ENCODE results near the gene AMMECR1. TPM values are rescaled to one million over a fixed set of nuclear protein-coding genes. Genes with fewer than 3 reads are reported as not detected.
"Not testable (repeated sequence)": the region's sequence is repeated elsewhere in the genome, so short reads cannot be mapped to it uniquely, and the experiment has no call there.

Gene AMMECR1
- total RNA-seq, 2 experiments from 2014 or later = 8.0 to 8.9 TPM

- POLR2A ChIA-PET = no interaction called here
- H3K9me3 Mint-ChIP-seq = no peaks in the 10 kb centered on the region
- intact Hi-C loops (cut with micrococcal nuclease) = no loop called here
- peaks cover 2% of the 10 kb centered on the region for H3K36me3 Mint-ChIP-seq
- DNase-seq = no peak
- H3K4me1 Mint-ChIP-seq (ENCODE audit: low read depth) = peaks cover 12% of the 10 kb centered on the region
- CTCF ChIA-PET = interaction anchor here (0.6 to 18.4 kb wide), 4 partner anchors 9 to 561 kb away, joined by 3 to 522 read pairs (median 22); no protein-coding TSS in a partner anchor
- no peak overlapping the region for H3K27ac Mint-ChIP-seq
- H3K27me3 Mint-ChIP-seq = no peaks in the 10 kb centered on the region
- H3K4me3 Mint-ChIP-seq = no peak overlapping the region
Observed at GRCh38 chrX:110156167-110156754, 161.6 kb downstream of the AMMECR1 start.

GRCh38 chrX:110155759-110156158 lies 162.1 kb downstream of the AMMECR1 start:
- no peak for DNase-seq
- POLR2A ChIA-PET = no interaction called here
- Mint-ChIP-seq H3K9me3 (no peaks in the 10 kb centered on the region), H3K36me3 (peaks cover 2% of the 10 kb centered on the region), H3K4me3 (no peak overlapping the region), H3K27me3 (no peaks in the 10 kb centered on the region), H3K4me1 (ENCODE audit: low read depth) (peaks cover 12% of the 10 kb centered on the region), H3K27ac (no peak overlapping the region)
- intact Hi-C loops (cut with micrococcal nuclease) = no loop called here
- CTCF ChIA-PET = interaction anchor here (1.4 to 18.4 kb wide), 3 partner anchors 9 to 255 kb away, joined by 3 to 522 read pairs (median 41); partner anchors contain the start of gene AMMECR1

- CTCF ChIA-PET = interaction anchor here (1.4 to 18.4 kb wide), 2 partner anchors 164 to 257 kb away, joined by 3 to 522 read pairs; partner anchors contain the start of gene AMMECR1
- intact Hi-C loops (cut with micrococcal nuclease); H3K4me3 Mint-ChIP-seq; H3K36me3 Mint-ChIP-seq; DNase-seq; H3K27ac Mint-ChIP-seq; H3K9me3 Mint-ChIP-seq; POLR2A ChIA-PET; H3K27me3 Mint-ChIP-seq; H3K4me1 Mint-ChIP-seq (ENCODE audit: low read depth): not testable (repeated sequence)
Observed at GRCh38 chrX:110154328-110154727, 163.6 kb downstream of the AMMECR1 start.

GRCh38 chrX:110153896-110154295 lies 164.0 kb downstream of the AMMECR1 start:
- intact Hi-C loops (cut with micrococcal nuclease) = no loop called here
- no peaks in the 10 kb centered on the region for H3K9me3 Mint-ChIP-seq
- POLR2A ChIA-PET = no interaction called here
- no peak overlapping the region for H3K4me3 Mint-ChIP-seq
- H3K36me3 Mint-ChIP-seq = peaks cover 2% of the 10 kb centered on the region
- peaks cover under 1% of the 10 kb centered on the region for H3K4me1 Mint-ChIP-seq (ENCODE audit: low read depth)
- H3K27me3 Mint-ChIP-seq = no peaks in the 10 kb centered on the region
- DNase-seq = no peak
- H3K27ac Mint-ChIP-seq = no peak overlapping the region
- CTCF ChIA-PET = interaction anchor here (18.4 kb wide), 1 partner anchor 257 kb away, joined by 522 read pairs; no protein-coding TSS in a partner anchor

GRCh38 chrX:110153244-110153643 lies 164.6 kb downstream of the AMMECR1 start:
- Mint-ChIP-seq H3K9me3 (no peaks in the 10 kb centered on the region), H3K36me3 (peaks cover 2% of the 10 kb centered on the region), H3K27me3 (no peaks in the 10 kb centered on the region), H3K4me1 (ENCODE audit: low read depth) (no peaks in the 10 kb centered on the region), H3K27ac (no peak overlapping the region), H3K4me3 (no peak overlapping the region)
- CTCF ChIA-PET = interaction anchor here (18.4 kb wide), 1 partner anchor 258 kb away, joined by 522 read pairs; no protein-coding TSS in a partner anchor
- intact Hi-C loops (cut with micrococcal nuclease) = no loop called here
- POLR2A ChIA-PET = no interaction called here
- DNase-seq = no peak

- no peak overlapping the region for H3K27ac Mint-ChIP-seq
- H3K36me3 Mint-ChIP-seq = no peaks in the 10 kb centered on the region
- no peak overlapping the region for H3K4me3 Mint-ChIP-seq
- peak; percentile 16 for DNase-seq
- no peaks in the 10 kb centered on the region for H3K27me3 Mint-ChIP-seq
- peaks cover 5% of the 10 kb centered on the region for H3K4me1 Mint-ChIP-seq (ENCODE audit: low read depth)
- H3K9me3 Mint-ChIP-seq = no peaks in the 10 kb centered on the region
- ChIA-PET POLR2A (no interaction called here), CTCF (interaction anchor here (0.6 to 4.2 kb wide), 43 partner anchors 11 to 433 kb away, joined by 3 to 57 read pairs (median 4); partner anchors contain the start of genes AMMECR1 and TMEM164)
- intact Hi-C loops (cut with micrococcal nuclease) = loop anchor here (1.0 to 5.0 kb wide), 2 partner anchors 144 to 235 kb away; partner anchors contain the start of gene TMEM164
Observed at GRCh38 chrX:110146521-110146920, 171.4 kb downstream of the AMMECR1 start.

GRCh38 chrX:110145854-110146253 lies 172.0 kb downstream of the AMMECR1 start:
- ChIA-PET CTCF (interaction anchor here (0.6 to 4.2 kb wide), 35 partner anchors 11 to 433 kb away, joined by 3 to 57 read pairs (median 4); partner anchors contain the start of genes AMMECR1 and TMEM164), POLR2A (no interaction called here)
- Mint-ChIP-seq H3K9me3 (no peaks in the 10 kb centered on the region), H3K36me3 (no peaks in the 10 kb centered on the region), H3K4me1 (ENCODE audit: low read depth) (peaks cover 5% of the 10 kb centered on the region), H3K27me3 (no peaks in the 10 kb centered on the region), H3K4me3 (no peak overlapping the region), H3K27ac (no peak overlapping the region)
- intact Hi-C loops (cut with micrococcal nuclease) = loop anchor here (1.0 to 5.0 kb wide), 2 partner anchors 144 to 235 kb away; partner anchors contain the start of gene TMEM164
- DNase-seq = peak; percentile 25

GRCh38 chrX:110145311-110145710 lies 172.6 kb downstream of the AMMECR1 start:
- Mint-ChIP-seq H3K27me3 (no peaks in the 10 kb centered on the region), H3K36me3 (no peaks in the 10 kb centered on the region), H3K9me3 (no peaks in the 10 kb centered on the region), H3K4me1 (ENCODE audit: low read depth) (peaks cover 5% of the 10 kb centered on the region), H3K27ac (no peak overlapping the region), H3K4me3 (no peak overlapping the region)
- intact Hi-C loops (cut with micrococcal nuclease) = loop anchor here (5.0 kb wide), 1 partner anchor 143 kb away; the partner anchor contains the start of gene TMEM164
- POLR2A ChIA-PET = no interaction called here
- no peak for DNase-seq
- CTCF ChIA-PET = interaction anchor here (1.5 to 4.2 kb wide), 8 partner anchors 10 to 267 kb away, joined by 4 to 57 read pairs (median 14); no protein-coding TSS in a partner anchor

Other genes with a start within 250 kb of the AMMECR1 start
- under 1 TPM in 1 of 2 experiments, not detected in 1; 0.05 TPM for gene RTL9, start 40.8 kb upstream of the AMMECR1 start, total RNA-seq

Measured in activated CD4-positive, alpha-beta memory T cell treated with anti-CD3 and anti-CD28 coated beads for 36 hours (primary cell).